Measurements from ENCODE around the gene CDCA8. TPM values are rescaled to one million over a fixed set of nuclear protein-coding genes. Genes with fewer than 3 reads are reported as not detected.

The CDCA8 gene
- total RNA-seq, 2 donors from 2014 or later, result 0.70 TPM

- H3K9me3 ChIP-seq (ENCODE audit: control insufficient read depth, low read length, poor library complexity, severe bottlenecking), result no peaks in the 10 kb centered on the region
- DNase-seq (no peak), ATAC-seq (no peak)
- H3K4me1 Mint-ChIP-seq, result peaks cover 3% of the 10 kb centered on the region
- H3K27ac Mint-ChIP-seq, result no peak overlapping the region
- peaks cover 56% of the 10 kb centered on the region for H3K27me3 Mint-ChIP-seq
- no peaks in the 10 kb centered on the region for H3K36me3 Mint-ChIP-seq (ENCODE audit: low read depth)
- H3K4me3 Mint-ChIP-seq, result no peak overlapping the region
These were observed 30.1 kb upstream of the CDCA8 start for GRCh38 chr1:37662031-37662755.

GRCh38 chr1:37663426-37664000 is 28.8 kb upstream of the CDCA8 start:
- Mint-ChIP-seq H3K4me3 (no peak overlapping the region), H3K27me3 (peaks cover 43% of the 10 kb centered on the region), H3K27ac (no peak overlapping the region), H3K36me3 (ENCODE audit: low read depth) (no peaks in the 10 kb centered on the region), H3K4me1 (peaks cover 3% of the 10 kb centered on the region)
- H3K9me3 ChIP-seq (ENCODE audit: control insufficient read depth, low read length, poor library complexity, severe bottlenecking), result no peaks in the 10 kb centered on the region
- ATAC-seq (no peak), DNase-seq (no peak)

- H3K9me3 ChIP-seq (ENCODE audit: control insufficient read depth, low read length, poor library complexity, severe bottlenecking), result no peaks in the 10 kb centered on the region
- H3K27ac Mint-ChIP-seq, result no peak overlapping the region
- peaks cover 28% of the 10 kb centered on the region for H3K27me3 Mint-ChIP-seq
- no peaks in the 10 kb centered on the region for H3K4me1 Mint-ChIP-seq
- no peak overlapping the region for H3K4me3 Mint-ChIP-seq
- no peaks in the 10 kb centered on the region for H3K36me3 Mint-ChIP-seq (ENCODE audit: low read depth)
- ATAC-seq (no peak), DNase-seq (no peak)
These were observed 26.0 kb upstream of the CDCA8 start for GRCh38 chr1:37666241-37666867.

GRCh38 chr1:37667023-37667671 is 25.2 kb upstream of the CDCA8 start:
- no peaks in the 10 kb centered on the region for H3K9me3 ChIP-seq (ENCODE audit: control insufficient read depth, low read length, poor library complexity, severe bottlenecking)
- Mint-ChIP-seq H3K27me3 (peaks cover 30% of the 10 kb centered on the region), H3K36me3 (ENCODE audit: low read depth) (no peaks in the 10 kb centered on the region), H3K4me1 (peaks cover 2% of the 10 kb centered on the region), H3K27ac (no peak overlapping the region), H3K4me3 (no peak overlapping the region)
- ATAC-seq (no peak), DNase-seq (no peak)

GRCh38 chr1:37670133-37670532 is 22.2 kb upstream of the CDCA8 start:
- peaks cover 18% of the 10 kb centered on the region for H3K4me1 Mint-ChIP-seq
- H3K4me3 Mint-ChIP-seq, result no peak overlapping the region
- H3K27me3 Mint-ChIP-seq, result peaks cover 25% of the 10 kb centered on the region

GRCh38 chr1:37671261-37671660 is 21.1 kb upstream of the CDCA8 start:
- no peaks in the 10 kb centered on the region for H3K9me3 ChIP-seq (ENCODE audit: control insufficient read depth, low read length, poor library complexity, severe bottlenecking)
- Mint-ChIP-seq H3K4me1 (peaks cover 24% of the 10 kb centered on the region), H3K4me3 (peak overlapping the region; percentile 75), H3K27me3 (peaks cover 19% of the 10 kb centered on the region), H3K36me3 (ENCODE audit: low read depth) (no peaks in the 10 kb centered on the region), H3K27ac (no peak overlapping the region)
- ATAC-seq, result no peak
- no peak for DNase-seq

More at GRCh38 chr1:37670133-37670532, 22.2 kb upstream of the CDCA8 start:
- ATAC-seq (no peak), DNase-seq (no peak)
- no peaks in the 10 kb centered on the region for H3K36me3 Mint-ChIP-seq (ENCODE audit: low read depth)
- H3K27ac Mint-ChIP-seq, result no peak overlapping the region
- no peaks in the 10 kb centered on the region for H3K9me3 ChIP-seq (ENCODE audit: control insufficient read depth, low read length, poor library complexity, severe bottlenecking)

- Mint-ChIP-seq H3K27ac (no peak overlapping the region), H3K4me1 (peaks cover 28% of the 10 kb centered on the region), H3K36me3 (ENCODE audit: low read depth) (no peaks in the 10 kb centered on the region), H3K4me3 (peak overlapping the region; percentile 45), H3K27me3 (peaks cover 13% of the 10 kb centered on the region)
- ATAC-seq (no peak), DNase-seq (no peak)
- no peaks in the 10 kb centered on the region for H3K9me3 ChIP-seq (ENCODE audit: control insufficient read depth, low read length, poor library complexity, severe bottlenecking)
These were observed 20.0 kb upstream of the CDCA8 start for GRCh38 chr1:37672136-37672870.

GRCh38 chr1:37673920-37674319 is 18.4 kb upstream of the CDCA8 start:
- DNase-seq (peak; percentile 46 to 65 (median 65)), ATAC-seq (peak; percentile 97)
- no peaks in the 10 kb centered on the region for H3K36me3 Mint-ChIP-seq (ENCODE audit: low read depth)
- peaks cover 13% of the 10 kb centered on the region for H3K27me3 Mint-ChIP-seq
- H3K4me1 Mint-ChIP-seq, result peaks cover 28% of the 10 kb centered on the region
- H3K27ac Mint-ChIP-seq, result peak overlapping the region; percentile 61
- peak overlapping the region; percentile 81 for H3K4me3 Mint-ChIP-seq
- H3K9me3 ChIP-seq (ENCODE audit: control insufficient read depth, low read length, poor library complexity, severe bottlenecking), result no peaks in the 10 kb centered on the region

GRCh38 chr1:37676281-37677142 is 15.8 kb upstream of the CDCA8 start:
- peaks cover 8% of the 10 kb centered on the region for H3K27me3 Mint-ChIP-seq
- ATAC-seq, result no peak
- no peak overlapping the region for H3K27ac Mint-ChIP-seq
- H3K36me3 Mint-ChIP-seq (ENCODE audit: low read depth), result no peaks in the 10 kb centered on the region
- H3K9me3 ChIP-seq (ENCODE audit: control insufficient read depth, low read length, poor library complexity, severe bottlenecking), result no peaks in the 10 kb centered on the region
- H3K4me1 Mint-ChIP-seq, result peaks cover 27% of the 10 kb centered on the region
- no peak for DNase-seq
- no peak overlapping the region for H3K4me3 Mint-ChIP-seq

GRCh38 chr1:37677143-37677439 is 15.2 kb upstream of the CDCA8 start:
- DNase-seq (no peak), ATAC-seq (no peak)
- Mint-ChIP-seq H3K27me3 (peaks cover 5% of the 10 kb centered on the region), H3K4me1 (peaks cover 26% of the 10 kb centered on the region), H3K4me3 (no peak overlapping the region), H3K36me3 (ENCODE audit: low read depth) (no peaks in the 10 kb centered on the region), H3K27ac (no peak overlapping the region)
- H3K9me3 ChIP-seq (ENCODE audit: control insufficient read depth, low read length, poor library complexity, severe bottlenecking), result no peaks in the 10 kb centered on the region

- H3K27me3 Mint-ChIP-seq, result no peaks in the 10 kb centered on the region
These were observed 14.5 kb upstream of the CDCA8 start for GRCh38 chr1:37677808-37678207.

GRCh38 chr1:37680933-37681332 is 11.4 kb upstream of the CDCA8 start:
- no peak for DNase-seq
- no peak for ATAC-seq
- H3K9me3 ChIP-seq (ENCODE audit: control insufficient read depth, low read length, poor library complexity, severe bottlenecking), result no peaks in the 10 kb centered on the region
- H3K4me3 Mint-ChIP-seq, result no peak overlapping the region
- H3K27me3 Mint-ChIP-seq, result no peaks in the 10 kb centered on the region
- H3K4me1 Mint-ChIP-seq, result peaks cover 12% of the 10 kb centered on the region
- H3K27ac Mint-ChIP-seq, result no peak overlapping the region
- H3K36me3 Mint-ChIP-seq (ENCODE audit: low read depth), result peaks cover 4% of the 10 kb centered on the region

More at GRCh38 chr1:37677808-37678207, 14.5 kb upstream of the CDCA8 start:
- H3K4me1 Mint-ChIP-seq, result peaks cover 24% of the 10 kb centered on the region
- no peaks in the 10 kb centered on the region for H3K36me3 Mint-ChIP-seq (ENCODE audit: low read depth)
- ATAC-seq (no peak), DNase-seq (no peak)
- no peak overlapping the region for H3K4me3 Mint-ChIP-seq
- no peak overlapping the region for H3K27ac Mint-ChIP-seq
- H3K9me3 ChIP-seq (ENCODE audit: control insufficient read depth, low read length, poor library complexity, severe bottlenecking), result no peaks in the 10 kb centered on the region
